Thyroid gland (tissue), 4 donors: ENCODE data around the gene SLC25A18.

Source experiments
- POLR2A ChIP-seq, 2 donors: fragments of 450-650 bp; IDR thresholded peaks; one replicate each; pipeline ENCODE4 v1.6.1; 2017; ENCODE audit warnings: antibody characterized with exemption in 2 of 2, mild to moderate bottlenecking in 2 of 2, moderate library complexity in 1 of 2
- TF ChIP-seq, protein P1 (sequence below), 6 experiments: fragments of 200-600 bp in 3 of 6; fragments of 450-650 bp in 3 of 6; sonication (generic) in 3 of 6; IDR thresholded peaks; one replicate each; pipeline ENCODE4 v1.5.1; 2016 to 2019; ENCODE audit warnings: antibody characterized with exemption in 6 of 6, mild to moderate bottlenecking in 2 of 6, inconsistent platforms in 1 of 6, moderate library complexity in 1 of 6

DNA sequence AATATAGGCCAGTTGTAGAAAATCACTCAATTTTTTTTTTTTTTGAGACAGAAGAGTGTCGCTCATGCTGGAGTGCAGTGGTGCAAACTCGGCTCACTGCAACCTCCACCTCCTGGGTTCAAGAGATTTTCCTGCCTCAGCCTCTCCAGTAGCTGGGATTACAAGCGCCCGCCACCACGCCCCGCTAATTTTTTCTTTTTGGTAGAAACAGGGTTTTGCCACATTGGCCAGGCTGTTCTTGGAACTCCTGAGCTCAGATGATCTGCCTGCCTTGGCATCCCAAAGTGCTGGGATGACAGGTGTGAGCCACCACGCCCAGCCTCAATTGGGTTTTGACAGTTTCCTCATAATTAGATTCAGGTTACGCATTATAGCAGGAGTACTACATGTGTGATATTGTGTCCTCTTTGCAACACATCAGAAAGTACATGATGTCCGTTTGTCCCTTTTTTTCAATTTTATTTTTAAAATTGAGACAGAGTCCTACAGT, 67.8 kb downstream of the SLC25A18 start:
- TF ChIP-seq POLR2A (IDR thresholded peaks at IDR 0.05) = no peak
- TF ChIP-seq, protein P1, sequence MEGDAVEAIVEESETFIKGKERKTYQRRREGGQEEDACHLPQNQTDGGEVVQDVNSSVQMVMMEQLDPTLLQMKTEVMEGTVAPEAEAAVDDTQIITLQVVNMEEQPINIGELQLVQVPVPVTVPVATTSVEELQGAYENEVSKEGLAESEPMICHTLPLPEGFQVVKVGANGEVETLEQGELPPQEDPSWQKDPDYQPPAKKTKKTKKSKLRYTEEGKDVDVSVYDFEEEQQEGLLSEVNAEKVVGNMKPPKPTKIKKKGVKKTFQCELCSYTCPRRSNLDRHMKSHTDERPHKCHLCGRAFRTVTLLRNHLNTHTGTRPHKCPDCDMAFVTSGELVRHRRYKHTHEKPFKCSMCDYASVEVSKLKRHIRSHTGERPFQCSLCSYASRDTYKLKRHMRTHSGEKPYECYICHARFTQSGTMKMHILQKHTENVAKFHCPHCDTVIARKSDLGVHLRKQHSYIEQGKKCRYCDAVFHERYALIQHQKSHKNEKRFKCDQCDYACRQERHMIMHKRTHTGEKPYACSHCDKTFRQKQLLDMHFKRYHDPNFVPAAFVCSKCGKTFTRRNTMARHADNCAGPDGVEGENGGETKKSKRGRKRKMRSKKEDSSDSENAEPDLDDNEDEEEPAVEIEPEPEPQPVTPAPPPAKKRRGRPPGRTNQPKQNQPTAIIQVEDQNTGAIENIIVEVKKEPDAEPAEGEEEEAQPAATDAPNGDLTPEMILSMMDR (IDR thresholded peaks at IDR 0.05) = no peak
